HG03095 (cell line): ENCODE measurements around the gene ATP13A4.
"Not testable (repeated sequence)": the region's sequence is repeated elsewhere in the genome, so short reads cannot be mapped to it uniquely, and the experiment has no call there.

Source experiments
- ATAC-seq: cut with Tn5 transposase; IDR thresholded peaks from one replicate; pipeline ENCODE4 v1.9.1; 2021; ENCODE audit warnings: moderate library complexity; ENCODE audit not compliant: unreplicated experiment

ATP13A4 gene

GRCh38 chr3:193559100-193559499, 4.4 kb upstream of the ATP13A4 start:
- no peak for ATAC-seq

- no peak for ATAC-seq
These were observed 2.1 kb upstream of the ATP13A4 start for GRCh38 chr3:193556841-193557240.

- ATAC-seq: no peak
These were observed 1.1 kb downstream of the ATP13A4 start for GRCh38 chr3:193553586-193553985.

GRCh38 chr3:193552923-193553322, 1.8 kb downstream of the ATP13A4 start:
- no peak for ATAC-seq

GRCh38 chr3:193548406-193548805, 6.3 kb downstream of the ATP13A4 start:
- no peak for ATAC-seq

- ATAC-seq: no peak
These were observed 8.6 kb downstream of the ATP13A4 start for GRCh38 chr3:193546129-193546528.

GRCh38 chr3:193545304-193545703, 9.4 kb downstream of the ATP13A4 start:
- no peak for ATAC-seq

GRCh38 chr3:193544289-193544688, 10.4 kb downstream of the ATP13A4 start:
- ATAC-seq: no peak

GRCh38 chr3:193530231-193531165, 24.2 kb downstream of the ATP13A4 start:
- no peak for ATAC-seq

- not testable (repeated sequence) for ATAC-seq
These were observed 28.6 kb downstream of the ATP13A4 start for GRCh38 chr3:193526085-193526484.

GRCh38 chr3:193522473-193522872, 32.2 kb downstream of the ATP13A4 start:
- no peak for ATAC-seq

GRCh38 chr3:193520738-193521137, 34.0 kb downstream of the ATP13A4 start:
- ATAC-seq: no peak

GRCh38 chr3:193515966-193516365, 38.7 kb downstream of the ATP13A4 start:
- no peak for ATAC-seq

GRCh38 chr3:193510154-193510553, 44.5 kb downstream of the ATP13A4 start:
- no peak for ATAC-seq

- ATAC-seq: no peak
These were observed 45.4 kb downstream of the ATP13A4 start for GRCh38 chr3:193509103-193509965.

- ATAC-seq: no peak
These were observed 46.6 kb downstream of the ATP13A4 start for GRCh38 chr3:193508108-193508507.

GRCh38 chr3:193507566-193507965, 47.1 kb downstream of the ATP13A4 start:
- ATAC-seq: no peak

GRCh38 chr3:193506921-193507320, 47.8 kb downstream of the ATP13A4 start:
- no peak for ATAC-seq

GRCh38 chr3:193502871-193503270, 51.8 kb downstream of the ATP13A4 start:
- ATAC-seq: no peak

GRCh38 chr3:193499801-193500485, 54.8 kb downstream of the ATP13A4 start:
- ATAC-seq: no peak

- no peak for ATAC-seq
These were observed 55.4 kb downstream of the ATP13A4 start for GRCh38 chr3:193499136-193499770.
